SK-N-MC (cell line): Measurements from ENCODE around the gene MICU1.

ENCODE experiments used
- EZH2 ChIP-seq: fragments of 200-600 bp; sonication (generic); IDR thresholded peaks from one replicate; pipeline ENCODE4 v1.6.1; 2017; ENCODE audit warnings: antibody characterized with exemption
- FOXP2 ChIP-seq: optimal IDR thresholded peaks from 2 replicates; pipeline ENCODE3; 2011; ENCODE audit warnings: mild to moderate bottlenecking, moderate library complexity; ENCODE audit not compliant: insufficient read depth; ENCODE audit errors: extremely low read length, control extremely low read depth
- POLR2AphosphoS5 ChIP-seq: IDR thresholded peaks from 2 replicates; pipeline ENCODE4 v1.6.1; 2012; ENCODE audit warnings: mild to moderate bottlenecking, low read depth, low read length, borderline replicate concordance

GRCh38 chr10:72626444-72626754 lies 520 bp upstream of the MICU1 start:
- no peak for TF ChIP-seq EZH2
- no peak for TF ChIP-seq POLR2AphosphoS5
- no peak for TF ChIP-seq FOXP2
